Ovary (tissue), 3 donors: ENCODE results near the gene ROM1.

Experiments used
- CTCF ChIP-seq, 3 donors: fragments of 450-650 bp in 2 of 3; fragments of 200-600 bp in 1 of 3; IDR thresholded peaks; one replicate each; pipeline versions ENCODE4 v1.5.1 to v1.8.0; 2016 to 2022; ENCODE audit warnings: antibody characterized with exemption in 3 of 3, mild to moderate bottlenecking in 1 of 3
- EP300 ChIP-seq: sonication (generic); formaldehyde crosslinking; IDR thresholded peaks from one replicate; pipeline ENCODE4 v1.6.1; 2017; ENCODE audit warnings: antibody characterized with exemption
- POLR2A ChIP-seq: fragments of 450-650 bp; IDR thresholded peaks from one replicate; pipeline ENCODE4 v1.6.1; 2017; ENCODE audit warnings: antibody characterized with exemption, mild to moderate bottlenecking, moderate library complexity
- donor health status: DM: no; HTN: no; CAD: no.

DNA sequence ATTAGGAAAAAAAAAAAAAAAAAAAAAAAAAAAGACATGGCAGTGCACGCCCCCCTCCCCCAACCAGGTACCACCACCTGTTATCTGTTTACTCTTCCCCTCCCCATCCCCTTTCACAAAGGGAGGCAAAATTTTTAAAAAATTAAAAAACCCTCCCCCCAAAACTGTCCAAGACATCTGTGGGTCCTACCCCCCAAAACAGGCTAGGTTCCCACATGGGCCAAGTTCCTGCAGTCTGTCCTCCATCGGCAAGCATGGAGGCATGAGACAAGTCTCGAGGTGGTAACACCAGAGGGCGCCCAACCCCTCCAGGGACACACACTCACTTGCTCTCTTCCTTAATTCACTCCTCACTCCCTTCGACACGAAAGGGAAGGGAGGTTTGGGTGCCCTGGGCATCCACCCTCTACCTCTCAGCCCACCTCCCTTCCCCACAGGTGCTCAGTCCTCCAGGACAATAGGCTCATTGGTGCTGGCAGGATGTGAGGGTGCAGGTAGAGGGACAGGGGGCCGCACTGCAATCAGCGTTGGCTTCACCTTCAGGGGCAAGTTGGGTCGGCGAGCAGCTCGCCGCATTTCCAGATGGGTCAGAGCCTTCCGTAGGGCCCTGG, 19.5 kb upstream of the ROM1 start:
- TF ChIP-seq CTCF (IDR thresholded peaks at IDR 0.05) (no peak), EP300 (no peak), POLR2A (no peak)
